Measurements from ENCODE around the gene NPRL2. TPM values are rescaled to one million over a fixed set of nuclear protein-coding genes. Genes with fewer than 3 reads are reported as not detected.
A peak's percentile ranks its signal among the peaks of the same experiment; 100 is the strongest.

Gene NPRL2
- total and polyA plus RNA-seq, 2 of the 13 experiments (the other 11 are each of a cell fraction or from before 2014, with no cell fraction given), result 30.6 to 51.4 TPM

GRCh38 chr3:50298836-50299637 lies 51.5 kb downstream of the NPRL2 start, which contains the start of the genes HYAL3 and NAA80 (continued):
- no peak for TF ChIP-seq STAT5B (CRISPR knock-in tag; IDR thresholded peaks at IDR 0.05)
- no peak for TF ChIP-seq KIAA2018 (CRISPR knock-in tag; IDR thresholded peaks at IDR 0.05; ENCODE audit: borderline replicate concordance)
- no peak for TF ChIP-seq ZSCAN30 (CRISPR knock-in tag; IDR thresholded peaks at IDR 0.05)
- no peak for TF ChIP-seq PBX3 (CRISPR knock-in tag; IDR thresholded peaks at IDR 0.05; ENCODE audit: borderline replicate concordance)
- peak; percentile 38; the same call in 1 of the 2 replicates for TF ChIP-seq CHD4 (IDR thresholded peaks at IDR 0.05; ENCODE audit: borderline replicate concordance, low read length)
- peak; percentile 71 for TF ChIP-seq RXRA (CRISPR knock-in tag; IDR thresholded peaks at IDR 0.05)
- TF ChIP-seq GLMP (CRISPR knock-in tag; IDR thresholded peaks at IDR 0.05; ENCODE audit: borderline replicate concordance), result no peak
- peak; percentile 94 for TF ChIP-seq RBFOX2 (IDR thresholded peaks at IDR 0.05; ENCODE audit: low read depth, low read length)
- no peak for TF ChIP-seq ZNF292 (CRISPR knock-in tag; IDR thresholded peaks at IDR 0.05; ENCODE audit: borderline replicate concordance, low read depth)
- peak; percentile 73 for TF ChIP-seq IKZF4 (CRISPR knock-in tag; IDR thresholded peaks at IDR 0.05; ENCODE audit: borderline replicate concordance, low read depth, not compliant biosample characterization)
- TF ChIP-seq THAP7 (CRISPR knock-in tag; IDR thresholded peaks at IDR 0.05), result no peak
- TF ChIP-seq ZNF576 (CRISPR knock-in tag; IDR thresholded peaks at IDR 0.05), result no peak
- TF ChIP-seq ELF3 (CRISPR knock-in tag; IDR thresholded peaks at IDR 0.05), result no peak
- peak; percentile 77; the same call in 1 of the 2 replicates for TF ChIP-seq ERF (CRISPR knock-in tag; IDR thresholded peaks at IDR 0.05)
- TF ChIP-seq SALL1 (CRISPR knock-in tag; IDR thresholded peaks at IDR 0.05), result peak; percentile 66
- TF ChIP-seq ARNTL (CRISPR knock-in tag; IDR thresholded peaks at IDR 0.05), result no peak
- TF ChIP-seq DNMT1 (CRISPR knock-in tag; IDR thresholded peaks at IDR 0.05), result no peak
- TF ChIP-seq SMARCC2 (IDR thresholded peaks at IDR 0.05), result no peak

Measured in HepG2 (cell line).